H1 (cell line): ENCODE measurements around the gene TADA3. TPM values are rescaled to one million over a fixed set of nuclear protein-coding genes. Genes with fewer than 3 reads are reported as not detected.

Experiments used
- CHD1 ChIP-seq: IDR thresholded peaks from 2 replicates; pipeline ENCODE4 v1.6.1; 2012; ENCODE audit warnings: low read depth, low read length, improper control_type of control experiment
- GABPA ChIP-seq: IDR thresholded peaks from 2 replicates; pipeline ENCODE4 v1.6.1; 2011; ENCODE audit warnings: mild to moderate bottlenecking, low read length, moderate library complexity, borderline replicate concordance; ENCODE audit not compliant: insufficient read depth
- KDM1A ChIP-seq: fragments of 200-600, 300-600 bp; sonication (generic); IDR thresholded peaks from 2 replicates; pipeline ENCODE4 v1.7.1; 2016; ENCODE audit warnings: mild to moderate bottlenecking, low read length, borderline replicate concordance
- POLR2A ChIP-seq, 2 experiments: IDR thresholded peaks; 1 replicate in 1 of 2; 2 replicates in 1 of 2; pipeline ENCODE4 v1.6.1; 2011; ENCODE audit warnings: low read depth in 2 of 2, low read length in 2 of 2, mild to moderate bottlenecking in 2 of 2; ENCODE audit errors: control extremely low read depth in 1 of 2
- SIN3A ChIP-seq, 2 experiments: IDR thresholded peaks in 1 of 2; conservative IDR thresholded peaks in 1 of 2; 2 replicates each; pipeline ENCODE4 v1.6.1; 2011 to 2012; ENCODE audit warnings: low read length in 2 of 2, improper control_type of control experiment in 1 of 2, low read depth in 1 of 2, mild to moderate bottlenecking in 1 of 2
- TAF7 ChIP-seq: optimal IDR thresholded peaks from 2 replicates; pipeline ENCODE3; 2011; ENCODE audit warnings: low read depth, mild to moderate bottlenecking, inconsistent platforms, low read length, moderate library complexity, borderline replicate concordance
- USF2 ChIP-seq: IDR thresholded peaks from 2 replicates; pipeline ENCODE4 v1.6.1; 2011; ENCODE audit warnings: low read length, improper control_type of control experiment
- polyA plus RNA-seq, 7 experiments: library from polyadenylated mRNA; depleted of rRNA in 3 of 7; stranded (reverse) in 5 of 7; unstranded in 2 of 7; fragments of >200 nt in 5 of 7; fragments of 200-250 nt in 2 of 7; gene quantifications; 1 replicate in 5 of 7; 2 replicates in 1 of 7; 4 replicates in 1 of 7; pipeline versions ENCODE4 v1.2.1 to v1.2.3, GENCODE V29; 2011 to 2013; ENCODE audit warnings: missing spikeins in 2 of 7, mixed read lengths in 2 of 7
- total RNA-seq: library from RNA; stranded (reverse); fragmentation: NEBNext Ultra II Directional; extraction: Animal tissue kit (Norgen Biotek cat#: 25700); gene quantifications from 2 replicates; pipeline ENCODE4 v1.2.1, GENCODE V29; 2021
- TF ChIP-seq, protein P1 (sequence below): fragments of 300-600 bp; sonication (generic); IDR thresholded peaks from 2 replicates; pipeline ENCODE4 v1.7.1; 2012; ENCODE audit warnings: low read length, moderate library complexity, mild to moderate bottlenecking, inconsistent platforms; ENCODE audit not compliant: insufficient replicate concordance

The TADA3 gene
- total and polyA plus RNA-seq, 2 of the 8 experiments (the other 6 are each of a cell fraction or from before 2014, with no cell fraction given): 43.4 to 50.3 TPM

DNA sequence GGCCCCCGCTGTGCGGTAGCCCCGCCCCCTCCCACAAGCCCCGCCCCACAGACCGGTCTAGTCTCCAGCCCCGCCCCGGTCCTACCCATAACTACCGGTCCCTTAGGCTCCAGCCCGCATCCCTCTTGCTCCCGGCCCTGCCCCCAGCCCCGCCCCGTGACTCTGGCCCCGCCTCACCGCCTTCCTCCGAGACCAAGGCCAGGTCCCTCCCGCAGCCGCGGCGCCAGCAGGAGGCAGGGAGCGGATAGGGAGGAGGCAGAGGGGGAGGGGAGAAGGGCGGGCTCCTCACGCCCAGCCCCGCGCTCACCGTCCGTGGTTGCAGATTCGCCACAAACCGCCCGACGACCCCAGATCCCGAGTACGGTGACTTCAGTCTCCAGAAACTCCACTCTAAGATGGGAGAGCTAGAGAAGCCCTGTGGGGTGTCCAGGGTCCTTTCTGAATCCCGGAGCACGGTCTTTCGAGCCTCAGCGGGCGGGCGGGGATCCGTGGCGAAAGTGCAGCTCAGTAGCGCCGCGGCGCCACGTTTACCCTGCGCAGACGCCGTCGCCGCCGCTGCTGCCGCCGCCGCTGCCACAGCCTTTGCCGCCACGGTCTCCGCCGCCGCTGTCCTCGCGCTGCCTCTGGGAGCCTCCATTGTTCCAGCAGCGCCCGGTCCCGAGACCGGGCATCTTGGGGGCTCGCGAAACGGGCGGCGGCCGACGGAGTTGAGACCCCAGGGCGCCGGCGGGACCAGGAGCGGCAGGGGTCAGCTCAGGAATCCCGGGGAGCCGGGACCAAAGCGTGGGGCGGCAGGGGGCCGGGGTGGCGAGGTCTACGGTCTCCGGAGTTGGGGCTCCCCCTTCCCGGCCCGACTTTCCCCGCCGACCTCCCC is 60.8 kb downstream of the TADA3 start, which contains the start of gene BRPF1 (continued):
- TF ChIP-seq, protein P1, sequence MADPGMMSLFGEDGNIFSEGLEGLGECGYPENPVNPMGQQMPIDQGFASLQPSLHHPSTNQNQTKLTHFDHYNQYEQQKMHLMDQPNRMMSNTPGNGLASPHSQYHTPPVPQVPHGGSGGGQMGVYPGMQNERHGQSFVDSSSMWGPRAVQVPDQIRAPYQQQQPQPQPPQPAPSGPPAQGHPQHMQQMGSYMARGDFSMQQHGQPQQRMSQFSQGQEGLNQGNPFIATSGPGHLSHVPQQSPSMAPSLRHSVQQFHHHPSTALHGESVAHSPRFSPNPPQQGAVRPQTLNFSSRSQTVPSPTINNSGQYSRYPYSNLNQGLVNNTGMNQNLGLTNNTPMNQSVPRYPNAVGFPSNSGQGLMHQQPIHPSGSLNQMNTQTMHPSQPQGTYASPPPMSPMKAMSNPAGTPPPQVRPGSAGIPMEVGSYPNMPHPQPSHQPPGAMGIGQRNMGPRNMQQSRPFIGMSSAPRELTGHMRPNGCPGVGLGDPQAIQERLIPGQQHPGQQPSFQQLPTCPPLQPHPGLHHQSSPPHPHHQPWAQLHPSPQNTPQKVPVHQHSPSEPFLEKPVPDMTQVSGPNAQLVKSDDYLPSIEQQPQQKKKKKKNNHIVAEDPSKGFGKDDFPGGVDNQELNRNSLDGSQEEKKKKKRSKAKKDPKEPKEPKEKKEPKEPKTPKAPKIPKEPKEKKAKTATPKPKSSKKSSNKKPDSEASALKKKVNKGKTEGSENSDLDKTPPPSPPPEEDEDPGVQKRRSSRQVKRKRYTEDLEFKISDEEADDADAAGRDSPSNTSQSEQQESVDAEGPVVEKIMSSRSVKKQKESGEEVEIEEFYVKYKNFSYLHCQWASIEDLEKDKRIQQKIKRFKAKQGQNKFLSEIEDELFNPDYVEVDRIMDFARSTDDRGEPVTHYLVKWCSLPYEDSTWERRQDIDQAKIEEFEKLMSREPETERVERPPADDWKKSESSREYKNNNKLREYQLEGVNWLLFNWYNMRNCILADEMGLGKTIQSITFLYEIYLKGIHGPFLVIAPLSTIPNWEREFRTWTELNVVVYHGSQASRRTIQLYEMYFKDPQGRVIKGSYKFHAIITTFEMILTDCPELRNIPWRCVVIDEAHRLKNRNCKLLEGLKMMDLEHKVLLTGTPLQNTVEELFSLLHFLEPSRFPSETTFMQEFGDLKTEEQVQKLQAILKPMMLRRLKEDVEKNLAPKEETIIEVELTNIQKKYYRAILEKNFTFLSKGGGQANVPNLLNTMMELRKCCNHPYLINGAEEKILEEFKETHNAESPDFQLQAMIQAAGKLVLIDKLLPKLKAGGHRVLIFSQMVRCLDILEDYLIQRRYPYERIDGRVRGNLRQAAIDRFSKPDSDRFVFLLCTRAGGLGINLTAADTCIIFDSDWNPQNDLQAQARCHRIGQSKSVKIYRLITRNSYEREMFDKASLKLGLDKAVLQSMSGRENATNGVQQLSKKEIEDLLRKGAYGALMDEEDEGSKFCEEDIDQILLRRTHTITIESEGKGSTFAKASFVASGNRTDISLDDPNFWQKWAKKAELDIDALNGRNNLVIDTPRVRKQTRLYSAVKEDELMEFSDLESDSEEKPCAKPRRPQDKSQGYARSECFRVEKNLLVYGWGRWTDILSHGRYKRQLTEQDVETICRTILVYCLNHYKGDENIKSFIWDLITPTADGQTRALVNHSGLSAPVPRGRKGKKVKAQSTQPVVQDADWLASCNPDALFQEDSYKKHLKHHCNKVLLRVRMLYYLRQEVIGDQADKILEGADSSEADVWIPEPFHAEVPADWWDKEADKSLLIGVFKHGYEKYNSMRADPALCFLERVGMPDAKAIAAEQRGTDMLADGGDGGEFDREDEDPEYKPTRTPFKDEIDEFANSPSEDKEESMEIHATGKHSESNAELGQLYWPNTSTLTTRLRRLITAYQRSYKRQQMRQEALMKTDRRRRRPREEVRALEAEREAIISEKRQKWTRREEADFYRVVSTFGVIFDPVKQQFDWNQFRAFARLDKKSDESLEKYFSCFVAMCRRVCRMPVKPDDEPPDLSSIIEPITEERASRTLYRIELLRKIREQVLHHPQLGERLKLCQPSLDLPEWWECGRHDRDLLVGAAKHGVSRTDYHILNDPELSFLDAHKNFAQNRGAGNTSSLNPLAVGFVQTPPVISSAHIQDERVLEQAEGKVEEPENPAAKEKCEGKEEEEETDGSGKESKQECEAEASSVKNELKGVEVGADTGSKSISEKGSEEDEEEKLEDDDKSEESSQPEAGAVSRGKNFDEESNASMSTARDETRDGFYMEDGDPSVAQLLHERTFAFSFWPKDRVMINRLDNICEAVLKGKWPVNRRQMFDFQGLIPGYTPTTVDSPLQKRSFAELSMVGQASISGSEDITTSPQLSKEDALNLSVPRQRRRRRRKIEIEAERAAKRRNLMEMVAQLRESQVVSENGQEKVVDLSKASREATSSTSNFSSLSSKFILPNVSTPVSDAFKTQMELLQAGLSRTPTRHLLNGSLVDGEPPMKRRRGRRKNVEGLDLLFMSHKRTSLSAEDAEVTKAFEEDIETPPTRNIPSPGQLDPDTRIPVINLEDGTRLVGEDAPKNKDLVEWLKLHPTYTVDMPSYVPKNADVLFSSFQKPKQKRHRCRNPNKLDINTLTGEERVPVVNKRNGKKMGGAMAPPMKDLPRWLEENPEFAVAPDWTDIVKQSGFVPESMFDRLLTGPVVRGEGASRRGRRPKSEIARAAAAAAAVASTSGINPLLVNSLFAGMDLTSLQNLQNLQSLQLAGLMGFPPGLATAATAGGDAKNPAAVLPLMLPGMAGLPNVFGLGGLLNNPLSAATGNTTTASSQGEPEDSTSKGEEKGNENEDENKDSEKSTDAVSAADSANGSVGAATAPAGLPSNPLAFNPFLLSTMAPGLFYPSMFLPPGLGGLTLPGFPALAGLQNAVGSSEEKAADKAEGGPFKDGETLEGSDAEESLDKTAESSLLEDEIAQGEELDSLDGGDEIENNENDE: no peak
- TF ChIP-seq TAF7 (peak; percentile 85), GABPA (no peak), SIN3A (conservative IDR thresholded peaks at IDR 0.05 in 1 of 2, IDR thresholded peaks at IDR 0.05 in 1 of 2; ENCODE audit: low read depth in 1 of 2, low read length in 2 of 2) (peak; percentile 25 to 73; a peak in 2 of 4 replicates), USF2 (no peak), POLR2A (IDR thresholded peaks at IDR 0.05; ENCODE audit: control extremely low read depth in 1 of 2, low read depth in 2 of 2, low read length in 2 of 2) (peak in 1 of 2 experiments; percentile 76; a peak in 2 of 3 replicates), KDM1A (no peak), CHD1 (no peak)
